ENCODE data around the gene SPANXN4. TPM values are rescaled to one million over a fixed set of nuclear protein-coding genes. Genes with fewer than 3 reads are reported as not detected.

Gene SPANXN4
- polyA plus RNA-seq, 1 donor from 2014 or later = not detected

DNA sequence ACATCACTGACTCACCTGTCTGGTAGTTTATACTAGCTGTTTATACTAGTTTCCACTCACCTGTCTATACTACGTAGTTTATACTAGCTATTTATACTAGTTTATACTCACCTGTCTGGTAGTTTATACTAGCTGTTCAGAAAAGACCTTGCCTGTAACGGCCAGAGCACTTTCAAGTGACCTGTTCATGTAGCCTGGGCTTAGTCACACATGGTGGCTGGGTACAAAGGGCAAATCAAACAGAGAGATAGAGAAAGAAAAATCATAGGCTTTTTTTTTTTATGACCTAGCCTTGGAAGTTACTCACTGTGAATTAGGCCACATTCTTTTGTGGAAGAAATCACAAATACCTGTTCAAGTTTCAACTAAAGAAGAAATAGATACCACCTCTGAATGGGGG lies 30.7 kb upstream of the SPANXN4 start:
- H3K4me3 ChIP-seq (ENCODE audit: low read length) = no peak overlapping the region
- H3K79me2 ChIP-seq (replicated peaks; ENCODE audit: insufficient read depth, low read length) = no peaks in the 10 kb centered on the region
- H4K20me1 ChIP-seq (ENCODE audit: insufficient read depth) = no peaks in the 10 kb centered on the region
- no peaks in the 10 kb centered on the region for H3K36me3 ChIP-seq (ENCODE audit: insufficient read depth, low read length)
- H3K9me2 ChIP-seq (ENCODE audit: insufficient read depth, low read length) = no peaks in the 10 kb centered on the region
- TF ChIP-seq EZH2 (IDR thresholded peaks at IDR 0.05; ENCODE audit: borderline replicate concordance, insufficient read depth, low read length, poor library complexity, severe bottlenecking) = no peak
- TF ChIP-seq, protein P1, sequence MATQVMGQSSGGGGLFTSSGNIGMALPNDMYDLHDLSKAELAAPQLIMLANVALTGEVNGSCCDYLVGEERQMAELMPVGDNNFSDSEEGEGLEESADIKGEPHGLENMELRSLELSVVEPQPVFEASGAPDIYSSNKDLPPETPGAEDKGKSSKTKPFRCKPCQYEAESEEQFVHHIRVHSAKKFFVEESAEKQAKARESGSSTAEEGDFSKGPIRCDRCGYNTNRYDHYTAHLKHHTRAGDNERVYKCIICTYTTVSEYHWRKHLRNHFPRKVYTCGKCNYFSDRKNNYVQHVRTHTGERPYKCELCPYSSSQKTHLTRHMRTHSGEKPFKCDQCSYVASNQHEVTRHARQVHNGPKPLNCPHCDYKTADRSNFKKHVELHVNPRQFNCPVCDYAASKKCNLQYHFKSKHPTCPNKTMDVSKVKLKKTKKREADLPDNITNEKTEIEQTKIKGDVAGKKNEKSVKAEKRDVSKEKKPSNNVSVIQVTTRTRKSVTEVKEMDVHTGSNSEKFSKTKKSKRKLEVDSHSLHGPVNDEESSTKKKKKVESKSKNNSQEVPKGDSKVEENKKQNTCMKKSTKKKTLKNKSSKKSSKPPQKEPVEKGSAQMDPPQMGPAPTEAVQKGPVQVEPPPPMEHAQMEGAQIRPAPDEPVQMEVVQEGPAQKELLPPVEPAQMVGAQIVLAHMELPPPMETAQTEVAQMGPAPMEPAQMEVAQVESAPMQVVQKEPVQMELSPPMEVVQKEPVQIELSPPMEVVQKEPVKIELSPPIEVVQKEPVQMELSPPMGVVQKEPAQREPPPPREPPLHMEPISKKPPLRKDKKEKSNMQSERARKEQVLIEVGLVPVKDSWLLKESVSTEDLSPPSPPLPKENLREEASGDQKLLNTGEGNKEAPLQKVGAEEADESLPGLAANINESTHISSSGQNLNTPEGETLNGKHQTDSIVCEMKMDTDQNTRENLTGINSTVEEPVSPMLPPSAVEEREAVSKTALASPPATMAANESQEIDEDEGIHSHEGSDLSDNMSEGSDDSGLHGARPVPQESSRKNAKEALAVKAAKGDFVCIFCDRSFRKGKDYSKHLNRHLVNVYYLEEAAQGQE (IDR thresholded peaks at IDR 0.05; ENCODE audit: borderline replicate concordance) = no peak
- no peak overlapping the region for H3K27ac ChIP-seq (ENCODE audit: low read length)
- no peak overlapping the region for H2AFZ ChIP-seq (ENCODE audit: low read depth, low read length)
- no peak overlapping the region for H3K4me2 ChIP-seq (ENCODE audit: low read length)
- H3K27me3 ChIP-seq (ENCODE audit: insufficient read depth, low read depth, low read length) = no peaks in the 10 kb centered on the region
- H3K9ac ChIP-seq (ENCODE audit: low read length) = no peak overlapping the region
- H3F3A ChIP-seq (ENCODE audit: insufficient read depth, low read length, poor library complexity, severe bottlenecking) = no peaks in the 10 kb centered on the region
- H3K9me3 ChIP-seq (ENCODE audit: low read length) = no peaks in the 10 kb centered on the region

- H3K9me3 ChIP-seq (ENCODE audit: low read length) = no peaks in the 10 kb centered on the region
- H3K4me3 ChIP-seq (ENCODE audit: low read length) = no peak overlapping the region
- no peaks in the 10 kb centered on the region for H4K20me1 ChIP-seq (ENCODE audit: insufficient read depth)
- no peak overlapping the region for H3K4me2 ChIP-seq (ENCODE audit: low read length)
- TF ChIP-seq SMC3 (conservative IDR thresholded peaks at IDR 0.05; ENCODE audit: poor library complexity) (no peak), MXI1 (conservative IDR thresholded peaks at IDR 0.05; ENCODE audit: poor library complexity, severe bottlenecking) (no peak), EZH2 (IDR thresholded peaks at IDR 0.05; ENCODE audit: borderline replicate concordance, insufficient read depth, low read length, poor library complexity, severe bottlenecking) (no peak), POLR2AphosphoS5 (IDR thresholded peaks at IDR 0.05) (no peak), TAF1 (IDR thresholded peaks at IDR 0.05; ENCODE audit: low read depth) (no peak), CTCF (IDR thresholded peaks at IDR 0.05; ENCODE audit: poor library complexity, severe bottlenecking) (no peak), EP300 (conservative IDR thresholded peaks at IDR 0.05; ENCODE audit: poor library complexity, severe bottlenecking) (no peak), RAD21 (conservative IDR thresholded peaks at IDR 0.05) (no peak)
- TF ChIP-seq, protein P1 (IDR thresholded peaks at IDR 0.05; ENCODE audit: borderline replicate concordance) = no peak
- no peak overlapping the region for H2AFZ ChIP-seq (ENCODE audit: low read depth, low read length)
- no peak overlapping the region for H3K9ac ChIP-seq (ENCODE audit: low read length)
- H3K79me2 ChIP-seq (replicated peaks; ENCODE audit: insufficient read depth, low read length) = no peaks in the 10 kb centered on the region
- H3K36me3 ChIP-seq (ENCODE audit: insufficient read depth, low read length) = no peaks in the 10 kb centered on the region
- no peak overlapping the region for H3K27ac ChIP-seq (ENCODE audit: low read length)
- no peaks in the 10 kb centered on the region for H3K27me3 ChIP-seq (ENCODE audit: insufficient read depth, low read depth, low read length)
- H3K9me2 ChIP-seq (ENCODE audit: insufficient read depth, low read length) = no peaks in the 10 kb centered on the region
- no peaks in the 10 kb centered on the region for H3F3A ChIP-seq (ENCODE audit: insufficient read depth, low read length, poor library complexity, severe bottlenecking)
Observed at GRCh38 chrX:142998447-142999198, 27.1 kb upstream of the SPANXN4 start.
